Measurements from ENCODE around the gene PIKFYVE.

PIKFYVE gene

GRCh38 chr2:208304695-208305094, 38.6 kb downstream of the PIKFYVE start:
- no peak overlapping the region for H3K4me3 ChIP-seq (ENCODE audit: low read depth, low read length)
- no peak for TF ChIP-seq CTCF (IDR thresholded peaks at IDR 0.05; ENCODE audit: low read depth, low read length, missing control alignments)
- DNase-seq (ENCODE audit: low read depth), result no peak

GRCh38 chr2:208306291-208306690, 40.2 kb downstream of the PIKFYVE start:
- no peak for DNase-seq (ENCODE audit: low read depth)
- TF ChIP-seq CTCF (IDR thresholded peaks at IDR 0.05; ENCODE audit: low read depth, low read length, missing control alignments), result no peak
- no peak overlapping the region for H3K4me3 ChIP-seq (ENCODE audit: low read depth, low read length)

- TF ChIP-seq CTCF (IDR thresholded peaks at IDR 0.05; ENCODE audit: low read depth, low read length, missing control alignments), result no peak
- peak; percentile 27 for DNase-seq (ENCODE audit: low read depth)
- no peak overlapping the region for H3K4me3 ChIP-seq (ENCODE audit: low read depth, low read length)
These were observed 45.3 kb downstream of the PIKFYVE start for GRCh38 chr2:208311321-208311720.

GRCh38 chr2:208311954-208312353, 45.9 kb downstream of the PIKFYVE start:
- no peak for TF ChIP-seq CTCF (IDR thresholded peaks at IDR 0.05; ENCODE audit: low read depth, low read length, missing control alignments)
- DNase-seq (ENCODE audit: low read depth), result peak; percentile 22
- no peak overlapping the region; the same call in 1 of the 2 replicates for H3K4me3 ChIP-seq (ENCODE audit: low read depth, low read length)

GRCh38 chr2:208315081-208315788, 49.2 kb downstream of the PIKFYVE start:
- no peak overlapping the region for H3K4me3 ChIP-seq (ENCODE audit: low read depth, low read length)
- peak; percentile 77 for DNase-seq (ENCODE audit: low read depth)
- TF ChIP-seq CTCF (IDR thresholded peaks at IDR 0.05; ENCODE audit: low read depth, low read length, missing control alignments), result peak; percentile 8

GRCh38 chr2:208318127-208318526, 52.1 kb downstream of the PIKFYVE start:
- DNase-seq (ENCODE audit: low read depth), result no peak
- no peak overlapping the region for H3K4me3 ChIP-seq (ENCODE audit: low read depth, low read length)
- no peak for TF ChIP-seq CTCF (IDR thresholded peaks at IDR 0.05; ENCODE audit: low read depth, low read length, missing control alignments)

- no peak for DNase-seq (ENCODE audit: low read depth)
- TF ChIP-seq CTCF (IDR thresholded peaks at IDR 0.05; ENCODE audit: low read depth, low read length, missing control alignments), result no peak
- no peak overlapping the region for H3K4me3 ChIP-seq (ENCODE audit: low read depth, low read length)
These were observed 53.3 kb downstream of the PIKFYVE start for GRCh38 chr2:208319391-208319790.

Data from GM12864 (cell line).